Pericardium fibroblast (primary cell): Measurements from ENCODE around the gene ZNF571. TPM values are rescaled to one million over a fixed set of nuclear protein-coding genes. Genes with fewer than 3 reads are reported as not detected.

Source experiments
- total RNA-seq: library from RNA; depleted of rRNA; stranded (reverse); fragments of >200 nt; gene quantifications from 2 replicates; pipeline ENCODE4 v1.2.3, GENCODE V29; 2015

ZNF571 gene
- total RNA-seq = 0.77 and 1.6 TPM in 2 replicates

GRCh38 chr19:37594304-37594981 is at the start of gene ZNF571, which contains the start of gene ZNF540:
TSS of gene ZNF571 (minus strand) at chr19:37594792. CDS start at chr19:37586676, 8,116 bp downstream.
TSS of gene ZNF540 (plus strand) at chr19:37594876. CDS start at chr19:37598448, 3,572 bp downstream.

Other genes with a start within 250 kb of the ZNF571 start
- 2.1 and 5.4 TPM in 2 replicates for gene ZNF527, start 223.7 kb downstream of the ZNF571 start, total RNA-seq
- gene ZNF569, start 127.3 kb downstream of the ZNF571 start, total RNA-seq = 3.6 and 5.3 TPM in 2 replicates
- gene ZNF570, start 125.4 kb downstream of the ZNF571 start, total RNA-seq = 2.7 and 6.4 TPM in 2 replicates
- 1.3 and 1.5 TPM in 2 replicates for gene ZNF793, start 87.9 kb downstream of the ZNF571 start, total RNA-seq
- 0.12 and 0.60 TPM in 2 replicates for gene ZNF540, start 84 bp upstream of the ZNF571 start, total RNA-seq
- 3.5 and 7.9 TPM in 2 replicates for gene ZFP30, start 60.7 kb upstream of the ZNF571 start, total RNA-seq
- gene ZNF607, start 125.0 kb upstream of the ZNF571 start, total RNA-seq = 0.85 and 4.1 TPM in 2 replicates
- gene ZNF573, start 184.8 kb upstream of the ZNF571 start, total RNA-seq = 0.43 and 3.5 TPM in 2 replicates